Measurements from ENCODE around the gene XKR7. TPM values are rescaled to one million over a fixed set of nuclear protein-coding genes. Genes with fewer than 3 reads are reported as not detected.

The XKR7 gene
- total and polyA plus RNA-seq, 10 of the 15 experiments (the other 5 are each of a cell fraction or from before 2014, with no cell fraction given), result not detected

GRCh38 chr20:31951530-31952453, 16.2 kb upstream of the XKR7 start, which contains the start of gene PDRG1 (continued):
- TF ChIP-seq TCF7 (IDR thresholded peaks at IDR 0.05; ENCODE audit: borderline replicate concordance) (no peak), ZNF207 (IDR thresholded peaks at IDR 0.05; ENCODE audit: borderline replicate concordance) (peak; percentile 72; the same call in 1 of the 2 replicates), HDAC2 (IDR thresholded peaks at IDR 0.05) (no peak), RELA (IDR thresholded peaks at IDR 0.05; ENCODE audit: borderline replicate concordance, partially characterized antibody) (peak; percentile 42), ESRRA (IDR thresholded peaks at IDR 0.05; ENCODE audit: low read length) (peak; percentile 60; the same call in 1 of the 2 replicates), YY1 (IDR thresholded peaks at IDR 0.05; ENCODE audit: low read depth, low read length) (peak; percentile 72; the same call in 1 of the 2 replicates), RCOR1 (conservative IDR thresholded peaks at IDR 0.05; ENCODE audit: low read depth, low read length) (peak; percentile 58; the same call in 1 of the 2 replicates), PML (IDR thresholded peaks at IDR 0.05; ENCODE audit: low read length) (peak; percentile 45; the same call in 1 of the 2 replicates), SIN3A (IDR thresholded peaks at IDR 0.05; ENCODE audit: low read depth, low read length) (no peak), RAD21 (IDR thresholded peaks at IDR 0.05; ENCODE audit: insufficient read depth, low read depth, low read length) (peak; percentile 86), PAX5 (IDR thresholded peaks at IDR 0.05; ENCODE audit: borderline replicate concordance, low read depth, low read length) (no peak), NRF1 (conservative IDR thresholded peaks at IDR 0.05; ENCODE audit: low read depth, low read length) (peak; percentile 98), HCFC1 (IDR thresholded peaks at IDR 0.05; ENCODE audit: low read length) (peak; percentile 49; the same call in 1 of the 2 replicates), TAF1 (IDR thresholded peaks at IDR 0.05; ENCODE audit: borderline replicate concordance, low read depth, low read length) (peak; percentile 83), SUPT20H (IDR thresholded peaks at IDR 0.05; ENCODE audit: borderline replicate concordance, control insufficient read depth, low read depth, low read length) (no peak), GABPA (IDR thresholded peaks at IDR 0.05; ENCODE audit: low read depth) (no peak), ZNF217 (IDR thresholded peaks at IDR 0.05) (no peak), RAD51 (IDR thresholded peaks at IDR 0.05) (no peak), PRDM15 (CRISPR knock-in tag; IDR thresholded peaks at IDR 0.05) (no peak), SPI1 (IDR thresholded peaks at IDR 0.05; ENCODE audit: borderline replicate concordance, insufficient read depth, low read depth, low read length) (no peak)
- TF ChIP-seq, protein P1, sequence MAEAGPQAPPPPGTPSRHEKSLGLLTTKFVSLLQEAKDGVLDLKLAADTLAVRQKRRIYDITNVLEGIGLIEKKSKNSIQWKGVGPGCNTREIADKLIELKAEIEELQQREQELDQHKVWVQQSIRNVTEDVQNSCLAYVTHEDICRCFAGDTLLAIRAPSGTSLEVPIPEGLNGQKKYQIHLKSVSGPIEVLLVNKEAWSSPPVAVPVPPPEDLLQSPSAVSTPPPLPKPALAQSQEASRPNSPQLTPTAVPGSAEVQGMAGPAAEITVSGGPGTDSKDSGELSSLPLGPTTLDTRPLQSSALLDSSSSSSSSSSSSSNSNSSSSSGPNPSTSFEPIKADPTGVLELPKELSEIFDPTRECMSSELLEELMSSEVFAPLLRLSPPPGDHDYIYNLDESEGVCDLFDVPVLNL (IDR thresholded peaks at IDR 0.05; ENCODE audit: low read depth, low read length), result peak; percentile 49; the same call in 1 of the 2 replicates
- TF ChIP-seq, protein P2, sequence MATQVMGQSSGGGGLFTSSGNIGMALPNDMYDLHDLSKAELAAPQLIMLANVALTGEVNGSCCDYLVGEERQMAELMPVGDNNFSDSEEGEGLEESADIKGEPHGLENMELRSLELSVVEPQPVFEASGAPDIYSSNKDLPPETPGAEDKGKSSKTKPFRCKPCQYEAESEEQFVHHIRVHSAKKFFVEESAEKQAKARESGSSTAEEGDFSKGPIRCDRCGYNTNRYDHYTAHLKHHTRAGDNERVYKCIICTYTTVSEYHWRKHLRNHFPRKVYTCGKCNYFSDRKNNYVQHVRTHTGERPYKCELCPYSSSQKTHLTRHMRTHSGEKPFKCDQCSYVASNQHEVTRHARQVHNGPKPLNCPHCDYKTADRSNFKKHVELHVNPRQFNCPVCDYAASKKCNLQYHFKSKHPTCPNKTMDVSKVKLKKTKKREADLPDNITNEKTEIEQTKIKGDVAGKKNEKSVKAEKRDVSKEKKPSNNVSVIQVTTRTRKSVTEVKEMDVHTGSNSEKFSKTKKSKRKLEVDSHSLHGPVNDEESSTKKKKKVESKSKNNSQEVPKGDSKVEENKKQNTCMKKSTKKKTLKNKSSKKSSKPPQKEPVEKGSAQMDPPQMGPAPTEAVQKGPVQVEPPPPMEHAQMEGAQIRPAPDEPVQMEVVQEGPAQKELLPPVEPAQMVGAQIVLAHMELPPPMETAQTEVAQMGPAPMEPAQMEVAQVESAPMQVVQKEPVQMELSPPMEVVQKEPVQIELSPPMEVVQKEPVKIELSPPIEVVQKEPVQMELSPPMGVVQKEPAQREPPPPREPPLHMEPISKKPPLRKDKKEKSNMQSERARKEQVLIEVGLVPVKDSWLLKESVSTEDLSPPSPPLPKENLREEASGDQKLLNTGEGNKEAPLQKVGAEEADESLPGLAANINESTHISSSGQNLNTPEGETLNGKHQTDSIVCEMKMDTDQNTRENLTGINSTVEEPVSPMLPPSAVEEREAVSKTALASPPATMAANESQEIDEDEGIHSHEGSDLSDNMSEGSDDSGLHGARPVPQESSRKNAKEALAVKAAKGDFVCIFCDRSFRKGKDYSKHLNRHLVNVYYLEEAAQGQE (IDR thresholded peaks at IDR 0.05; ENCODE audit: low read depth, low read length), result peak; percentile 11; the same call in 1 of the 2 replicates

Data from GM12878 (cell line).